IMR-90 (cell line): ENCODE results near the gene MOV10L1. TPM values are rescaled to one million over a fixed set of nuclear protein-coding genes. Genes with fewer than 3 reads are reported as not detected.

Experiments used
- ATAC-seq: fragments of 200-7000 bp; cut with Tn5 transposase; 2 replicates; pipeline ENCODE4 v1.9.1; 2020; ENCODE audit warnings: low read depth, mild to moderate bottlenecking, moderate library complexity
- BruUV-seq: library from RNA; stranded (reverse); fragments of 400-500 nt; replicated peaks from 2 replicates; lab custom pipeline; 2021; lab: Mats Ljungman, UMichigan
- CTCF ChIA-PET: fragments of 300-600 bp; formaldehyde crosslinking; extraction: SDS; loops from one replicate; lab custom pipeline; 2021; ENCODE audit warnings: antibody characterized with exemption; lab: Yijun Ruan, JAX
- POLR2A ChIA-PET: fragments of 300-600 bp; sonication (Branson Sonifier 250); formaldehyde crosslinking; loops from one replicate; lab custom pipeline; 2022; ENCODE audit warnings: antibody characterized with exemption; ENCODE audit not compliant: unreplicated experiment; lab: Charles Lee
- DNase-seq: peaks from one replicate; pipeline ENCODE4 v3.0.0; 2013
- H2AFZ ChIP-seq: replicated peaks from 2 replicates; pipeline ENCODE3; 2013; ENCODE audit warnings: low read length, mild to moderate bottlenecking; ENCODE audit not compliant: poor library complexity
- H2AK5ac ChIP-seq: 2 replicates; pipeline ENCODE4 v1.6.1; 2013; ENCODE audit warnings: low read depth, low read length, inconsistent platforms
- H2AK9ac ChIP-seq: replicated peaks from 2 replicates; pipeline ENCODE3; 2013; ENCODE audit warnings: mild to moderate bottlenecking, low read depth, low read length, moderate library complexity; ENCODE audit not compliant: poor library complexity
- H2BK120ac ChIP-seq: 2 replicates; pipeline ENCODE4 v1.6.1; 2013; ENCODE audit warnings: low read depth, low read length, inconsistent platforms
- H2BK15ac ChIP-seq: 3 replicates; pipeline ENCODE4 v1.6.1; 2013; ENCODE audit warnings: low read depth, low read length, inconsistent platforms
- H2BK20ac ChIP-seq: 2 replicates; pipeline ENCODE4 v1.6.1; 2013; ENCODE audit warnings: low read depth, mild to moderate bottlenecking, inconsistent platforms, low read length, moderate library complexity
- H2BK5ac ChIP-seq: 2 replicates; pipeline ENCODE4 v1.6.1; 2013; ENCODE audit warnings: mild to moderate bottlenecking, low read depth, low read length, inconsistent platforms; ENCODE audit not compliant: poor library complexity, severe bottlenecking
- H3K14ac ChIP-seq: replicated peaks from 2 replicates; pipeline ENCODE4 v1.6.1; 2013; ENCODE audit warnings: low read depth, low read length, inconsistent platforms
- H3K18ac ChIP-seq: 2 replicates; pipeline ENCODE4 v1.6.1; 2013; ENCODE audit warnings: low read depth, low read length, control low read depth
- H3K23ac ChIP-seq: 2 replicates; pipeline ENCODE4 v1.6.1; 2013; ENCODE audit warnings: low read depth, low read length, inconsistent platforms
- H3K27ac ChIP-seq: 2 replicates; pipeline ENCODE4 v1.5.1; 2013; ENCODE audit warnings: mild to moderate bottlenecking, control low read depth, low read length; ENCODE audit not compliant: insufficient read depth
- H3K27me3 ChIP-seq: 2 replicates; pipeline ENCODE4 v1.6.1; 2013; ENCODE audit warnings: low read length; ENCODE audit not compliant: control insufficient read depth, insufficient read depth
- H3K36me3 ChIP-seq: 2 replicates; pipeline ENCODE4 v1.6.1; 2013; ENCODE audit warnings: low read length, mixed read lengths; ENCODE audit not compliant: control insufficient read depth, insufficient read depth
- H3K4ac ChIP-seq: 2 replicates; pipeline ENCODE4 v1.6.1; 2013; ENCODE audit warnings: low read depth, low read length, inconsistent platforms
- H3K4me1 ChIP-seq: 2 replicates; pipeline ENCODE4 v1.6.1; 2013; ENCODE audit warnings: low read length, mixed read lengths; ENCODE audit not compliant: control insufficient read depth, insufficient read depth
- H3K4me2 ChIP-seq: 2 replicates; pipeline ENCODE4 v1.6.1; 2013; ENCODE audit warnings: low read depth, mild to moderate bottlenecking, control low read depth, low read length, moderate library complexity
- H3K4me3 ChIP-seq: 2 replicates; pipeline ENCODE4 v1.5.1; 2013; ENCODE audit warnings: low read depth, mild to moderate bottlenecking, control low read depth, low read length, moderate library complexity; ENCODE audit not compliant: insufficient read depth
- H3K56ac ChIP-seq: 2 replicates; pipeline ENCODE4 v1.6.1; 2013; ENCODE audit warnings: low read length, inconsistent platforms; ENCODE audit not compliant: insufficient read depth; ENCODE audit errors: extremely low read depth
- H3K79me1 ChIP-seq, 2 experiments: 2 replicates each; pipeline ENCODE4 v1.6.1; 2013; ENCODE audit warnings: low read length in 2 of 2, inconsistent platforms in 1 of 2, low read depth in 1 of 2
- H3K9ac ChIP-seq: 2 replicates; pipeline ENCODE4 v1.6.1; 2013; ENCODE audit warnings: low read depth, low read length, control low read depth
- H3K9me1 ChIP-seq: 2 replicates; pipeline ENCODE4 v1.6.1; 2013; ENCODE audit warnings: low read length, inconsistent platforms; ENCODE audit not compliant: insufficient read depth
- H3K9me3 ChIP-seq: 2 replicates; pipeline ENCODE4 v1.6.1; 2013; ENCODE audit warnings: low read length; ENCODE audit not compliant: control insufficient read depth, insufficient read depth
- H4K20me1 ChIP-seq: 2 replicates; pipeline ENCODE4 v1.6.1; 2013; ENCODE audit warnings: low read length, inconsistent platforms; ENCODE audit not compliant: insufficient read depth
- H4K5ac ChIP-seq: 2 replicates; pipeline ENCODE4 v1.6.1; 2013; ENCODE audit warnings: mild to moderate bottlenecking, low read depth, low read length, control low read depth
- H4K8ac ChIP-seq, 2 experiments: 2 replicates each; pipeline ENCODE4 v1.6.1; 2013; ENCODE audit warnings: low read depth in 2 of 2, low read length in 2 of 2, control low read depth in 1 of 2, inconsistent platforms in 1 of 2
- H4K91ac ChIP-seq: 2 replicates; pipeline ENCODE4 v1.6.1; 2013; ENCODE audit warnings: low read depth, low read length, inconsistent platforms; ENCODE audit not compliant: insufficient read depth
- BHLHE40 ChIP-seq: fragments of 150-350 bp; IDR thresholded peaks from 2 replicates; pipeline ENCODE4 v1.6.1; 2016; ENCODE audit warnings: mild to moderate bottlenecking, low read depth, low read length
- CEBPB ChIP-seq: IDR thresholded peaks from 2 replicates; pipeline ENCODE4 v1.6.1; 2012; ENCODE audit warnings: low read depth, low read length, improper control_type of control experiment
- CHD1 ChIP-seq: IDR thresholded peaks from 2 replicates; pipeline ENCODE4 v1.6.1; 2012; ENCODE audit warnings: low read depth, low read length, improper control_type of control experiment
- MAFK ChIP-seq: IDR thresholded peaks from 2 replicates; pipeline ENCODE4 v1.6.1; 2012; ENCODE audit warnings: low read depth, low read length, improper control_type of control experiment
- MXI1 ChIP-seq: IDR thresholded peaks from 2 replicates; pipeline ENCODE4 v1.6.1; 2012; ENCODE audit warnings: low read depth, mild to moderate bottlenecking, low read length, moderate library complexity, borderline replicate concordance
- POLR2A ChIP-seq: IDR thresholded peaks from 2 replicates; pipeline ENCODE4 v1.6.1; 2012; ENCODE audit warnings: mild to moderate bottlenecking, low read depth, low read length
- RAD21 ChIP-seq: IDR thresholded peaks from 2 replicates; pipeline ENCODE4 v1.6.1; 2012; ENCODE audit warnings: low read length, improper control_type of control experiment
- RCOR1 ChIP-seq: IDR thresholded peaks from 2 replicates; pipeline ENCODE4 v1.6.1; 2012; ENCODE audit warnings: mild to moderate bottlenecking, low read length, improper control_type of control experiment; ENCODE audit not compliant: insufficient replicate concordance
- SMC3 ChIP-seq: fragments of 150-350 bp; IDR thresholded peaks from 2 replicates; pipeline ENCODE4 v1.6.1; 2016; ENCODE audit warnings: low read depth, mild to moderate bottlenecking, antibody characterized with exemption, low read length, moderate library complexity
- WGBS, 2 experiments: methylation state at CpG; one replicate each; pipeline versions ENCODE4 v1.1.5 to v1.1.7; 2013; ENCODE audit warnings: missing lambda C conversion rate in 2 of 2; ENCODE audit not compliant: insufficient read length in 1 of 2; ENCODE audit errors: extremely low coverage in 2 of 2; 5-methylcytosine and 5-hydroxymethylcytosine counted together
- dilution Hi-C: fragments of 300-500 bp; cut with HindIII; formaldehyde crosslinking; loops from one replicate; pipeline ENCODE4 v1.14.3; 2018; ENCODE audit warnings: low sequenced_read_pairs; ENCODE audit not compliant: unreplicated experiment
- in situ Hi-C: fragments of 300-500 bp; cut with MboI; formaldehyde crosslinking; loops from 3 replicates; pipeline ENCODE4 v1.14.3; 2019; ENCODE audit warnings: low sequenced_read_pairs, inconsistent platforms, mixed read lengths
- intact Hi-C: fragments of 100-400 bp; cut with micrococcal nuclease; formaldehyde crosslinking; loops from 2 replicates; pipeline ENCODE4 v1.10.0; 2022
- polyA plus RNA-seq, 3 experiments: library from polyadenylated mRNA; depleted of rRNA; stranded (reverse); fragments of >200 nt; gene quantifications; 2 replicates each; pipeline ENCODE4 v1.2.3, GENCODE V29; 2012; ENCODE audit warnings: low replicate concordance in 1 of 3
- total RNA-seq: library from RNA; depleted of rRNA; stranded (reverse); fragments of >200 nt; gene quantifications from 2 replicates; pipeline ENCODE4 v1.2.3, GENCODE V29; 2012
- TF ChIP-seq, protein P1 (sequence below): conservative IDR thresholded peaks from 2 replicates; pipeline ENCODE4 v1.5.1; 2012; ENCODE audit warnings: mild to moderate bottlenecking, low read depth, low read length, improper control_type of control experiment

Gene MOV10L1
- total and polyA plus RNA-seq, 2 of the 4 experiments (the other 2 are of a cell fraction), result 0.72 to 1.4 TPM

GRCh38 chr22:50121202-50121740, 31.5 kb downstream of the MOV10L1 start:
- Histone ChIP-seq H3K4me2 (no peak overlapping the region), H3K14ac (no peak overlapping the region), H3K36me3 (peaks cover 12% of the 10 kb centered on the region; the same call in 1 of the 2 replicates), H4K20me1 (no peaks in the 10 kb centered on the region), H2BK120ac (no peak overlapping the region), H2AK5ac (no peak overlapping the region), H3K27me3 (no peaks in the 10 kb centered on the region), H3K9me1 (peaks cover 6% of the 10 kb centered on the region), H3K4ac (no peak overlapping the region), H2BK5ac (no peak overlapping the region), H3K23ac (no peak overlapping the region), H2BK15ac (no peak overlapping the region), H3K79me1 (peaks cover 0 to 3% of the 10 kb centered on the region in 2 experiments; a peak in 1 of 4 replicates), H3K4me1 (peaks cover 11% of the 10 kb centered on the region), H2AFZ (no peak overlapping the region), H3K56ac (no peak overlapping the region), H4K91ac (no peak overlapping the region), H4K8ac (no peak overlapping the region), H3K9me3 (peaks cover 6% of the 10 kb centered on the region), H4K5ac (no peak overlapping the region), H3K4me3 (no peak overlapping the region), H2BK20ac (no peak overlapping the region), H3K27ac (no peak overlapping the region), H2AK9ac (no peak overlapping the region), H3K18ac (no peak overlapping the region), H3K9ac (no peak overlapping the region)
- CTCF ChIA-PET, result no interaction called here
- intact Hi-C loops, result no loop called here
- BruUV-seq, result no TSS peak
- DNase-seq, result no peak
- in situ Hi-C loops, result no loop called here
- TF ChIP-seq CHD1 (no peak), MAFK (no peak), RAD21 (no peak), BHLHE40 (no peak), SMC3 (no peak), RCOR1 (no peak), CEBPB (no peak), POLR2A (no peak), MXI1 (no peak)
- TF ChIP-seq, protein P1, sequence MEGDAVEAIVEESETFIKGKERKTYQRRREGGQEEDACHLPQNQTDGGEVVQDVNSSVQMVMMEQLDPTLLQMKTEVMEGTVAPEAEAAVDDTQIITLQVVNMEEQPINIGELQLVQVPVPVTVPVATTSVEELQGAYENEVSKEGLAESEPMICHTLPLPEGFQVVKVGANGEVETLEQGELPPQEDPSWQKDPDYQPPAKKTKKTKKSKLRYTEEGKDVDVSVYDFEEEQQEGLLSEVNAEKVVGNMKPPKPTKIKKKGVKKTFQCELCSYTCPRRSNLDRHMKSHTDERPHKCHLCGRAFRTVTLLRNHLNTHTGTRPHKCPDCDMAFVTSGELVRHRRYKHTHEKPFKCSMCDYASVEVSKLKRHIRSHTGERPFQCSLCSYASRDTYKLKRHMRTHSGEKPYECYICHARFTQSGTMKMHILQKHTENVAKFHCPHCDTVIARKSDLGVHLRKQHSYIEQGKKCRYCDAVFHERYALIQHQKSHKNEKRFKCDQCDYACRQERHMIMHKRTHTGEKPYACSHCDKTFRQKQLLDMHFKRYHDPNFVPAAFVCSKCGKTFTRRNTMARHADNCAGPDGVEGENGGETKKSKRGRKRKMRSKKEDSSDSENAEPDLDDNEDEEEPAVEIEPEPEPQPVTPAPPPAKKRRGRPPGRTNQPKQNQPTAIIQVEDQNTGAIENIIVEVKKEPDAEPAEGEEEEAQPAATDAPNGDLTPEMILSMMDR, result no peak
- no CpG with 5 or more reads among the region's 11 CpGs for WGBS, 2 experiments
- POLR2A ChIA-PET, result no interaction called here
- ATAC-seq, result no peak
- dilution Hi-C loops, result no loop called here
